ENCODE measurements around the gene PDIA6.

DNA sequence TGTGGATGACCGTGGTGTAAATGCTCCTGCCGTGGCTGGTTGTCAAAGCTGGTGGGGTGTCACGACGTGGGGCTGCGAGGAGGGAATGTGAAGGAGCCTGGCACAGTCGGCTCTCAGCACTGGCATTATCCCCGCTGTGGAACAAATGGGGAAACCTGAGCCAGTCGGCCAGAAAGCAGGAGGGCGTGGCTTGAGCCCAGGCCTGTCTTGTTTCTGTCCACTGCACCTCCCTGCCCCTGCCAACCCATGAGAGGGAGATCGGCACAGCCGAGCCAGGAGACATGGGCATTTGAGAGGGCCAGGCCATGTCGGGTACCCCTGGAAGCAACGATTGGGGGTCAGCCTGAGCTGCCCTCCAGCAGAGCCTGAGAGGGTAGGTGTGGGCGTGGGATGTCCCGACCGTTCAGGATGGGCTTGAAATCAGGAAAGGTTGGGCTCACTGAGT is 44.5 kb downstream of the PDIA6 start:
- TF ChIP-seq EZH2 (IDR thresholded peaks at IDR 0.05; ENCODE audit: borderline replicate concordance, insufficient read depth, low read depth, low read length, poor library complexity, severe bottlenecking), result no peak
- TF ChIP-seq, protein P1, sequence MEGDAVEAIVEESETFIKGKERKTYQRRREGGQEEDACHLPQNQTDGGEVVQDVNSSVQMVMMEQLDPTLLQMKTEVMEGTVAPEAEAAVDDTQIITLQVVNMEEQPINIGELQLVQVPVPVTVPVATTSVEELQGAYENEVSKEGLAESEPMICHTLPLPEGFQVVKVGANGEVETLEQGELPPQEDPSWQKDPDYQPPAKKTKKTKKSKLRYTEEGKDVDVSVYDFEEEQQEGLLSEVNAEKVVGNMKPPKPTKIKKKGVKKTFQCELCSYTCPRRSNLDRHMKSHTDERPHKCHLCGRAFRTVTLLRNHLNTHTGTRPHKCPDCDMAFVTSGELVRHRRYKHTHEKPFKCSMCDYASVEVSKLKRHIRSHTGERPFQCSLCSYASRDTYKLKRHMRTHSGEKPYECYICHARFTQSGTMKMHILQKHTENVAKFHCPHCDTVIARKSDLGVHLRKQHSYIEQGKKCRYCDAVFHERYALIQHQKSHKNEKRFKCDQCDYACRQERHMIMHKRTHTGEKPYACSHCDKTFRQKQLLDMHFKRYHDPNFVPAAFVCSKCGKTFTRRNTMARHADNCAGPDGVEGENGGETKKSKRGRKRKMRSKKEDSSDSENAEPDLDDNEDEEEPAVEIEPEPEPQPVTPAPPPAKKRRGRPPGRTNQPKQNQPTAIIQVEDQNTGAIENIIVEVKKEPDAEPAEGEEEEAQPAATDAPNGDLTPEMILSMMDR (IDR thresholded peaks at IDR 0.05), result no peak

All from B cell (primary cell).